Epithelial cell of prostate (primary cell): ENCODE results near the gene ARHGAP10.

Source experiments
- DNase-seq: peaks from one replicate; pipeline ENCODE4 v3.0.0-alpha.2; 2011; ENCODE audit warnings: low read depth, low spot score
- H3K27ac ChIP-seq: fragments of 450-650 bp; 2 replicates; pipeline ENCODE4 v1.5.1; 2017; ENCODE audit warnings: mild to moderate bottlenecking

Gene ARHGAP10

DNA sequence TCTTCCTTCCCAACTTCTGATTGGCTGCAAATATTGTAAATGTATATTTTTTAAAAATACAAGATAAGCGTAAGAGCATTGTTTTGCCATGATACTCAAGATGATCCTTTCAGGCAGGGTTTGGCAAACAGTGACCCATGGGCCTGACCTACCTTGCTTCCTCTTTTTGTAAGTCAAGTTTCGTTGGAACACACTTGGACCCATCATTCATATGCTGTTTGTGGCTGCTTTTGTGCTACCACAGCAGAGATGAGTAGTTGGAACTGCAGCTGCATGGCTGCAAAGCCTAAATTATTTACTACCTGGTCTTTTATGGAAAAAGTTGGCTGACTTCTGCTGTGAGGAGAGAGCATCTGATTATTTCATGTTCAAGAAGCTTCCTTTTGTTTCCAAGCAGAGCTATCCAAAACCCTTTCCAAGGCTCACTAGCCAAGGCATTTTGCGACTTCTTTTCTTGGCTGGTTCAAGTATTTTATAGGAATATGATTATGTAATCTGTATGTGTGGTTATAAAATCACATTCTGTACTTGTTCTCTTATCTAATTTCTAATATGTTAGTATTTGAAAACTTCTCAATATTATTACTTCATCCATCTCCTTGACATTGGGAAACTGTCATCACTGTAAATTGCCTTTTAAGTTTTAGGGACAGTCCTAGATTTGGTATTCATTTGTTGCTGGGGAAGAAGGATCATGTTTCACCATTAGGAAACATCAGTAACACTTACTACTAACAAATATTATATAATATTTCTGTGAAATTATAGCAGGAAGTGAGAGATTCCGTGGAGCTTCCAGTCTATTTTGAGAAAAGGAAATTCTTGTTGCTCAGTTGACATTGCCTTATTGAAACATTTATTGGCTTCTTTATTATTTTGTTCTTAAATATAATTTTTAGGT lies 109.2 kb downstream of the ARHGAP10 start:
- no peak for DNase-seq

GRCh38 chr4:147842573-147842972 lies 110.7 kb downstream of the ARHGAP10 start:
- no peak for DNase-seq
- H3K27ac ChIP-seq: no peak overlapping the region

More for the DNA sequence above, 109.2 kb downstream of the ARHGAP10 start:
- H3K27ac ChIP-seq: no peak overlapping the region

- H3K27ac ChIP-seq: no peak overlapping the region
- DNase-seq: no peak
Measured at GRCh38 chr4:147843162-147843561, 111.3 kb downstream of the ARHGAP10 start.

DNA sequence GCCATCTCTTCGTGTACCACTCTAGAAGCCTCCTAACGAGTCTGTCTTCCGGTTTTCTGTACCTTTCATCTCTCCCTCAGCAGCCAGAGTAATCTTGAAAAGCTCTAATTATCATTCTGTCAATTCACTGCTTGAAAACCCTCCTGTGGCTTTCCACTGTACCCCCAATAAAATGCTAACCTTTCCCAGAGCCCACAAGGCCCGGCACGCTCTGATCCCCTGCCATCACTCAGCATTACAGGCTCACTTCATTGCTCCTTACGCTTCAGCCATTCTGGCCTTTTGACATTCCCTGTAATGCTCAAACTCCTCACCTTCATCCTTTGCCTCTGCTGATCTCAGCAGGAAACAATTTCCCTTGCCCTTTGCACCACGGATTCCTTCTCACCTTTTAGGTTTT lies 112.9 kb downstream of the ARHGAP10 start:
- DNase-seq: no peak
- no peak overlapping the region for H3K27ac ChIP-seq

- no peak for DNase-seq
- H3K27ac ChIP-seq: no peak overlapping the region
Measured at GRCh38 chr4:147846318-147847155, 114.6 kb downstream of the ARHGAP10 start.

- H3K27ac ChIP-seq: no peak overlapping the region
- DNase-seq: no peak
Measured at GRCh38 chr4:147847751-147848590, 116.1 kb downstream of the ARHGAP10 start.

- DNase-seq: no peak
- H3K27ac ChIP-seq: no peak overlapping the region
Measured at GRCh38 chr4:147848634-147849033, 116.7 kb downstream of the ARHGAP10 start.

DNA sequence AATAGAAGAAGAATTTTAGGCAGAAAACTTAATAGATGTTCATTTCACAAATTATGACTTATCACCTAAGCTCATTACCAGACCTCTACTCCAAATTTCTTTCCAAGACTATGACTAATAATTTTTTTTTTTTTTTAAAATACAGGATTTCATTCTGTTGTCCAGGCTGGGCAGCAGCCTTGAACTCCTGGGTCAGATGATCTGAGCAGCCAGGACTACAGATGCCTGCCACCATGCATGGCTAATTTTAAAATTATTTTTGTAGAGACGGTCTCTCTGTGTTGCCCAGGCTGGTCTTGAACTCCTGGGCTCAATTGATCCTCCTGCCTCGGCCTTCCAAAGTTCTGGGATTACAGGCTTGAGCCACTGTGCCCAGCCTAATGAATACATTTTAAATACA lies 119.2 kb downstream of the ARHGAP10 start:
- no peak for DNase-seq
- H3K27ac ChIP-seq: no peak overlapping the region

DNA sequence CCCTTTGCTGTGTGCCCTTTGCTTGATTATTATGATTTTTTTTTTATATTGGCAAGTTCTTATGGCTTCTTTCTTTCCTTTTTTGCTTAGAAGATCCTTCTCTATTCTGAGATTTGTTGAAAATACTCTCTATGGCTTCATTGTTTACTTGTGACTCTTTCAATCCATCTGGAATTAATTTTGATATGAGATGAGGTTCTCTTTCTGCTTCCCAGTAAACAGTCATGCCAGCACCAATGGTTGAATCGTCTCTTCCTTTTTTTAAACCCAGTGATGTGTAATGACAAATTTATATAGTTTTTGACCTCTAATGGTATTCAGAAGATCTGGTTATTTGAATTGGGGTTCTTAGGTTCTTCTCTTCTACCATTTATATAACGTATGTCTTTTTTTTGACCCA lies 121.8 kb downstream of the ARHGAP10 start:
- no peak for DNase-seq
- no peak overlapping the region for H3K27ac ChIP-seq

- DNase-seq: no peak
- no peak overlapping the region for H3K27ac ChIP-seq
Measured at GRCh38 chr4:147854154-147854553, 122.3 kb downstream of the ARHGAP10 start.

GRCh38 chr4:147855571-147856009 lies 123.7 kb downstream of the ARHGAP10 start:
- DNase-seq: no peak
- no peak overlapping the region for H3K27ac ChIP-seq

GRCh38 chr4:147860960-147861359 lies 129.1 kb downstream of the ARHGAP10 start:
- no peak overlapping the region for H3K27ac ChIP-seq
- no peak for DNase-seq

- DNase-seq: no peak
- no peak overlapping the region for H3K27ac ChIP-seq
Measured at GRCh38 chr4:147862043-147862692, 130.3 kb downstream of the ARHGAP10 start.

- no peak overlapping the region for H3K27ac ChIP-seq
- DNase-seq: no peak
Measured at GRCh38 chr4:147863111-147863747, 131.3 kb downstream of the ARHGAP10 start.

- DNase-seq: no peak
- no peak overlapping the region for H3K27ac ChIP-seq
Measured at GRCh38 chr4:147863808-147864472, 132.1 kb downstream of the ARHGAP10 start.

DNA sequence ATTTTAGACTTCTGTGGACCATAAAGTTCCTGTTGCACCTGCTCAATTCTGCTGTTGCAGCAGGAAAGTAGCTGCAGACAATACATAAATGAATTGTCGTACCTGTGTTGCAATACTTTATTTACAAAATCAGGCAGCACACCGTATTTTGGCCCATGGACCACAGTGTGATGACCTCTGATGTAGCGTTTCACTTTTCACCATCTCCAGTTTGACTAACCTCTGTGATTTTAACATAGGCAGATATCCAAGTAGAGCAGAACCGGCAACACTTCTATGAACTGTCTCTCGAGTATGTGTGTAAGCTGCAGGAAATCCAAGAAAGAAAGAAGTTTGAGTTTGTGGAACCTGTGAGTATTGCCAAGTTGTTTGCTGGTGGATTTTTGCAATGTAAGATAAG lies 132.7 kb downstream of the ARHGAP10 start:
- no peak for DNase-seq
- H3K27ac ChIP-seq: no peak overlapping the region

DNA sequence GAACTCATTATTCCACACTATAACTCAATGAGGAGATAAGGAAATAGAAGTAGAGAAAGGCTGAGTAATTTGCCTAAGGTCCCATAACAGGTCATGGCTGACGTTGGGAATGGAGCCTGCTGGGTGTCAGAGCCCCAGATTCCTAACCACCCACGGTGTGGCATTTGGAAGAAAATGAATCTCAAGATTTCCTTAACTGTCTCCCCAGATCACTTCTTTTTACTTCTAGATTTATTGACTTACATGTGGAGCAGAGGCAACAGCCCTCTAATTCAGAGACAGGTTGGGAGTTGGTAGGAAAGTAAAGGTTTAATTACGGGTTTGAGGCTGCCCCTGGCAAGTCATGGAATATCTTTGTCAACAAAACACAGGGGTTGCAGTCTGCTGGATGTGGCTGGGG lies 134.0 kb downstream of the ARHGAP10 start:
- no peak for DNase-seq
- H3K27ac ChIP-seq: no peak overlapping the region

DNA sequence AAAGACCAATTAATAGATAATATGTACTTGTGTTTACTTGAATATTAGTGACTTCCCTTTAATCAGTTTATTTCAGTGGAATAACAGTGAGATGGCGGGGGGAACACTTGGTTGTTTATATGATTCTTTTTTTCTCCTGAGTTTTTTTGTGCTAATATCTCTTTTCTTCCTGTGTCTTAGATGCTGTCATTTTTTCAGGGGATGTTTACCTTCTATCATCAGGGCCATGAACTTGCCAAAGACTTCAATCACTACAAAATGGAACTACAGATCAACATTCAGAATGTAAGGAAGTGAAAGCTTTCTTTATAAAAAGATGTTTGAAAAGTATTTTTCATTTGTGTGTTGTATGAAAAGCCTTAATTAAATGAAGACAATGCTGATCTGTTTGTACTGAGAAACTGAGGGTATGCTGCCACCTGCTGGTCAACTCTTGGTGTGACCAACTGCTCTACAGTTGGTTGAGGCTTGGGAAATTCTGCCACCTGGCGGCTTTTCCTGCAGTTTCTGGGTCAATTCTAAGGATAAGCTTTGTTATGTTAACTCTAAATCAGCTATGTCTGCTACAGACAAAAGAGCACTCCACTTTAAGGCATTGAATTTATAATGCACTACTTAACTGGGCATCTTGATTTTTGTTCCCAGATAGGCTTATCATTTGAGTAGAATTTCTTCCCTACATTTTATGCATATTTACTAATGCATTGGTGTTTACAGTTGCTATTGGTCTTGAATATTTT lies 134.8 kb downstream of the ARHGAP10 start:
- peak; percentile 34 for DNase-seq
- H3K27ac ChIP-seq: no peak overlapping the region
